ENCODE results near the gene EHD1. TPM values are rescaled to one million over a fixed set of nuclear protein-coding genes. Genes with fewer than 3 reads are reported as not detected.

The EHD1 gene
- total RNA-seq, 2 experiments from 2014 or later: 71.0 to 73.6 TPM

GRCh38 chr11:64872790-64873488, 5.5 kb downstream of the EHD1 start:
- Mint-ChIP-seq H3K27me3 (no peaks in the 10 kb centered on the region), H3K4me1 (peaks cover 82% of the 10 kb centered on the region), H3K9me3 (ENCODE audit: low read depth) (no peaks in the 10 kb centered on the region), H3K27ac (peak overlapping the region; percentile 68), H3K4me3 (peak overlapping the region; percentile 26), H3K36me3 (ENCODE audit: low read depth) (peaks cover 57% of the 10 kb centered on the region)
- CTCF ChIA-PET: interaction anchor here (0.6 to 11.0 kb wide), 9 partner anchors 11 to 251 kb away, joined by 3 to 139 read pairs (median 4); partner anchors contain the start of gene CDC42BPG
- POLR2A ChIA-PET: interaction anchor here (0.5 to 8.8 kb wide), 4 partner anchors 11 to 25 kb away, joined by 3 to 128 read pairs (median 6); no protein-coding TSS in a partner anchor
- ATAC-seq (no peak), DNase-seq (no peak)
- intact Hi-C loops (cut with DNase I, micrococcal nuclease): no loop called here

GRCh38 chr11:64871492-64871891, 6.9 kb downstream of the EHD1 start:
- Mint-ChIP-seq H3K4me1 (peaks cover 89% of the 10 kb centered on the region), H3K9me3 (ENCODE audit: low read depth) (no peaks in the 10 kb centered on the region), H3K27ac (peak overlapping the region; percentile 88), H3K36me3 (ENCODE audit: low read depth) (peaks cover 55% of the 10 kb centered on the region), H3K4me3 (peak overlapping the region; percentile 51), H3K27me3 (no peaks in the 10 kb centered on the region)
- ChIA-PET CTCF (interaction anchor here (1.6 to 11.0 kb wide), 2 partner anchors 9 to 14 kb away, joined by 5 to 139 read pairs; no protein-coding TSS in a partner anchor), POLR2A (no interaction called here)
- ATAC-seq (no peak), DNase-seq (peak; percentile 24)
- intact Hi-C loops (cut with DNase I, micrococcal nuclease): no loop called here

GRCh38 chr11:64870893-64871466, 7.4 kb downstream of the EHD1 start:
- Mint-ChIP-seq H3K4me3 (peak overlapping the region; percentile 51), H3K9me3 (ENCODE audit: low read depth) (peaks cover 2% of the 10 kb centered on the region), H3K36me3 (ENCODE audit: low read depth) (peaks cover 56% of the 10 kb centered on the region), H3K27ac (peak overlapping the region; percentile 88), H3K27me3 (no peaks in the 10 kb centered on the region), H3K4me1 (peaks cover 90% of the 10 kb centered on the region)
- POLR2A ChIA-PET: no interaction called here
- intact Hi-C loops (cut with DNase I, micrococcal nuclease): no loop called here
- CTCF ChIA-PET: interaction anchor here (0.6 to 3.5 kb wide), 6 partner anchors 13 to 98 kb away, joined by 3 to 43 read pairs (median 9); partner anchors contain the start of gene CDC42BPG
- no peak for DNase-seq
- ATAC-seq: no peak

- Mint-ChIP-seq H3K27me3 (no peaks in the 10 kb centered on the region), H3K27ac (peak overlapping the region; percentile 70), H3K9me3 (ENCODE audit: low read depth) (peaks cover 5% of the 10 kb centered on the region), H3K36me3 (ENCODE audit: low read depth) (peaks cover 55% of the 10 kb centered on the region), H3K4me3 (peak overlapping the region; percentile 51), H3K4me1 (peaks cover 90% of the 10 kb centered on the region)
- ATAC-seq: no peak
- ChIA-PET CTCF (interaction anchor here (0.6 to 3.5 kb wide), 7 partner anchors 12 to 99 kb away, joined by 3 to 43 read pairs (median 6); partner anchors contain the start of gene CDC42BPG), POLR2A (no interaction called here)
- intact Hi-C loops (cut with DNase I, micrococcal nuclease): no loop called here
- no peak for DNase-seq
Measured at GRCh38 chr11:64870176-64870892, 8.1 kb downstream of the EHD1 start.

DNA sequence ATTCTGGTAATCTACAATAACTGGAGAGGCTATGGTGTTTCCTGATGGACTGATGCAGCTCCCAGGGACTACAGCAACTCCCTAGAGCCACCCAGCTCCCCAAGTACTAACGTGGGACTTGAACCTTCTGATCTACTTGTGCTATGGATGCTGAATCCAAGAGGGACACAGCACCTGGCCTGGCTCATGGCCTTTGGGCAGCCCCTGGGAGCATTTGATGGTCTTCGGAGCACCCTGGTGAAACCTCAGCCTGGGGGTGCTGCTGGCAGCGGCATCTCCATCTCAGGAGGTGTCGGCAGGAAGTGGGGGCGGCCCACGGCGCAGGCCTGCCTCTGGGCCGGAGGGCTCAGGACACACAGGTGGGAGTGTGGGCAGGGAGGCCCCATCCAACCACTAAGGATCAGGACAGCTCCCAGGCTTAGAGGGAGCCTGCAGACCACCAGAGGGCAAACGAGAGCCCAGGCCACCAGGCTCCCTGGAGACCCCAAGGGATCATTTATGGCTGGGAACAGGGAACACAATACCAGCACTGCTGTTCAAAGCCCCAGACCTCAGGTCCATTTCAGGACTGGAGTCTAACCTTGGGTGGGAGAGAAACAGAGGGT, 8.7 kb downstream of the EHD1 start:
- H3K36me3 Mint-ChIP-seq (ENCODE audit: low read depth): peaks cover 51% of the 10 kb centered on the region
- CTCF ChIA-PET: interaction anchor here (0.7 to 3.5 kb wide), 10 partner anchors 8 to 687 kb away, joined by 3 to 43 read pairs (median 11); partner anchors contain the start of genes CDC42BPG and EHD1
- intact Hi-C loops (cut with DNase I, micrococcal nuclease): loop anchor here in 1 of 2 experiments (2.0 kb wide), 1 partner anchor 17 kb away; no protein-coding TSS in a partner anchor
- peak overlapping the region; percentile 51 for H3K4me3 Mint-ChIP-seq
- H3K27me3 Mint-ChIP-seq: no peaks in the 10 kb centered on the region
- peak overlapping the region; percentile 70 for H3K27ac Mint-ChIP-seq
- peaks cover 5% of the 10 kb centered on the region for H3K9me3 Mint-ChIP-seq (ENCODE audit: low read depth)
- POLR2A ChIA-PET: interaction anchor here (0.7 to 3.3 kb wide), 3 partner anchors 8 to 629 kb away, joined by 3 to 26 read pairs (median 14); partner anchors contain the start of genes EHD1 and MALAT1
- ATAC-seq (no peak), DNase-seq (peak; percentile 48)
- H3K4me1 Mint-ChIP-seq: peaks cover 90% of the 10 kb centered on the region

- Mint-ChIP-seq H3K9me3 (ENCODE audit: low read depth) (peaks cover 5% of the 10 kb centered on the region), H3K4me3 (peak overlapping the region; percentile 56), H3K27me3 (no peaks in the 10 kb centered on the region), H3K27ac (peak overlapping the region; percentile 70), H3K4me1 (peaks cover 91% of the 10 kb centered on the region), H3K36me3 (ENCODE audit: low read depth) (peaks cover 47% of the 10 kb centered on the region)
- peak; percentile 60 for DNase-seq
- CTCF ChIA-PET: interaction anchor here (0.6 to 3.5 kb wide), 11 partner anchors 9 to 687 kb away, joined by 3 to 43 read pairs (median 9); partner anchors contain the start of genes EHD1 and POLA2
- peak; percentile 10 for ATAC-seq
- POLR2A ChIA-PET: interaction anchor here (0.7 to 3.3 kb wide), 4 partner anchors 8 to 630 kb away, joined by 3 to 26 read pairs (median 8); partner anchors contain the start of genes EHD1 and MALAT1
- intact Hi-C loops (cut with DNase I, micrococcal nuclease): loop anchor here in 1 of 2 experiments (2.0 kb wide), 1 partner anchor 16 kb away; no protein-coding TSS in a partner anchor
Measured at GRCh38 chr11:64868904-64869570, 9.4 kb downstream of the EHD1 start.

GRCh38 chr11:64867748-64868462, 10.5 kb downstream of the EHD1 start:
- ChIA-PET POLR2A (interaction anchor here (1.0 to 3.3 kb wide), 5 partner anchors 9 to 20 kb away, joined by 3 to 26 read pairs (median 6); partner anchors contain the start of gene EHD1), CTCF (interaction anchor here (0.6 to 3.5 kb wide), 8 partner anchors 9 to 394 kb away, joined by 3 to 43 read pairs (median 16); partner anchors contain the start of genes EHD1 and POLA2)
- ATAC-seq: no peak
- peak overlapping the region; percentile 70 for H3K27ac Mint-ChIP-seq
- H3K27me3 Mint-ChIP-seq: no peaks in the 10 kb centered on the region
- intact Hi-C loops (cut with DNase I, micrococcal nuclease): loop anchor here in 1 of 2 experiments (2.0 kb wide), 1 partner anchor 15 kb away; no protein-coding TSS in a partner anchor
- peaks cover 96% of the 10 kb centered on the region for H3K4me1 Mint-ChIP-seq
- peaks cover 5% of the 10 kb centered on the region for H3K9me3 Mint-ChIP-seq (ENCODE audit: low read depth)
- DNase-seq: peak; percentile 55
- peak overlapping the region; percentile 56 for H3K4me3 Mint-ChIP-seq
- peaks cover 41% of the 10 kb centered on the region for H3K36me3 Mint-ChIP-seq (ENCODE audit: low read depth)

DNA sequence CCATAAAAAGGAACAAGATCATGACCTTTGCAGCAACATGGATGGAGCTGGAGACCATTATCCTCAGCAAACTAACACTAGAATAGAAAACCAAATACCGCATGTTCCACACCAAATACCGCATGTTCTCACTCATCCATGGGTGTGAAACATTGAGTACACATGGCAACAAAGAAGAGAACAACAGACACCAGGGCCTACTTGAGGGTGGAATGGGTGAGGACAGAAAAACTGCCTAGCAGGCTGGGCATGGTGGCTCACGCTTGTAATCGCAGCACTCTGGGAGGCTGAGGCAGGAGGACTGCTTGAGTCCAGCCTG, 12.3 kb downstream of the EHD1 start:
- intact Hi-C loops (cut with DNase I, micrococcal nuclease): no loop called here
- peaks cover 35% of the 10 kb centered on the region for H3K36me3 Mint-ChIP-seq (ENCODE audit: low read depth)
- POLR2A ChIA-PET: interaction anchor here (1.0 to 8.6 kb wide), 3 partner anchors 10 to 18 kb away, joined by 4 to 128 read pairs (median 11); partner anchors contain the start of gene EHD1

GRCh38 chr11:64865286-64866172, 12.9 kb downstream of the EHD1 start:
- Mint-ChIP-seq H3K27me3 (no peaks in the 10 kb centered on the region), H3K36me3 (ENCODE audit: low read depth) (peaks cover 38% of the 10 kb centered on the region), H3K4me3 (peak overlapping the region; percentile 64), H3K27ac (peak overlapping the region; percentile 95), H3K4me1 (peaks cover 95% of the 10 kb centered on the region), H3K9me3 (ENCODE audit: low read depth) (peaks cover 5% of the 10 kb centered on the region)
- CTCF ChIA-PET: interaction anchor here (0.6 to 8.4 kb wide), 11 partner anchors 8 to 314 kb away, joined by 3 to 139 read pairs (median 10); partner anchors contain the start of genes CDC42BPG and EHD1
- POLR2A ChIA-PET: interaction anchor here (0.8 to 8.6 kb wide), 8 partner anchors 10 to 561 kb away, joined by 3 to 128 read pairs (median 6); partner anchors contain the start of gene EHD1
- peak; percentile 73 for DNase-seq
- intact Hi-C loops (cut with DNase I, micrococcal nuclease): loop anchor here (1.0 kb wide), 2 partner anchors 13 to 105 kb away; partner anchors contain the start of gene EHD1 (in 2 of the 2)
- peak; percentile 23 for ATAC-seq

More for the DNA sequence above, 12.3 kb downstream of the EHD1 start:
- Mint-ChIP-seq H3K27me3 (no peaks in the 10 kb centered on the region), H3K27ac (peak overlapping the region; percentile 95), H3K4me3 (peak overlapping the region; percentile 64), H3K4me1 (peaks cover 95% of the 10 kb centered on the region), H3K9me3 (ENCODE audit: low read depth) (peaks cover 5% of the 10 kb centered on the region)
- DNase-seq (no peak), ATAC-seq (no peak)
- CTCF ChIA-PET: interaction anchor here (0.6 to 8.4 kb wide), 8 partner anchors 9 to 49 kb away, joined by 3 to 139 read pairs (median 8); partner anchors contain the start of genes CDC42BPG and EHD1

Data from activated CD4-positive, alpha-beta T cell treated with anti-CD3 and anti-CD28 coated beads for 36 hours (primary cell).